Glomerular visceral epithelial cell (primary cell): ENCODE results near the gene TUFT1.
"Not testable (repeated sequence)": the region's sequence is repeated elsewhere in the genome, so short reads cannot be mapped to it uniquely, and the experiment has no call there.

ENCODE experiments used
- DNase-seq: peaks from one replicate; pipeline ENCODE4 v3.0.0-alpha.2; 2016; ENCODE audit errors: extremely low spot score

The TUFT1 gene

GRCh38 chr1:151512801-151513625 lies 27.1 kb upstream of the TUFT1 start:
- DNase-seq = no peak

- DNase-seq = peak; percentile 56
Observed at GRCh38 chr1:151513626-151514121, 26.4 kb upstream of the TUFT1 start.

- DNase-seq = no peak
Observed at GRCh38 chr1:151514366-151514765, 25.7 kb upstream of the TUFT1 start.

GRCh38 chr1:151515265-151515664 lies 24.8 kb upstream of the TUFT1 start:
- no peak for DNase-seq

GRCh38 chr1:151516031-151516511 lies 24.0 kb upstream of the TUFT1 start:
- DNase-seq = no peak

- DNase-seq = no peak
Observed at GRCh38 chr1:151518431-151518830, 21.7 kb upstream of the TUFT1 start.

GRCh38 chr1:151518936-151519335 lies 21.2 kb upstream of the TUFT1 start:
- no peak for DNase-seq

- no peak for DNase-seq
Observed at GRCh38 chr1:151519667-151520066, 20.4 kb upstream of the TUFT1 start.

- no peak for DNase-seq
Observed at GRCh38 chr1:151520359-151520758, 19.8 kb upstream of the TUFT1 start.

GRCh38 chr1:151522427-151522826 lies 17.7 kb upstream of the TUFT1 start:
- DNase-seq = not testable (repeated sequence)

GRCh38 chr1:151523326-151523725 lies 16.8 kb upstream of the TUFT1 start:
- DNase-seq = no peak

GRCh38 chr1:151524736-151525135 lies 15.4 kb upstream of the TUFT1 start:
- no peak for DNase-seq

GRCh38 chr1:151526735-151527525 lies 13.2 kb upstream of the TUFT1 start:
- DNase-seq = no peak

GRCh38 chr1:151529211-151529702 lies 10.9 kb upstream of the TUFT1 start:
- DNase-seq = no peak

- no peak for DNase-seq
Observed at GRCh38 chr1:151529781-151530180, 10.3 kb upstream of the TUFT1 start.

- DNase-seq = no peak
Observed at GRCh38 chr1:151530461-151530860, 9.6 kb upstream of the TUFT1 start.

GRCh38 chr1:151533870-151534269 lies 6.2 kb upstream of the TUFT1 start:
- no peak for DNase-seq

GRCh38 chr1:151534662-151535278 lies 5.3 kb upstream of the TUFT1 start:
- peak; percentile 71 for DNase-seq

GRCh38 chr1:151535326-151536271 lies 4.5 kb upstream of the TUFT1 start:
- no peak for DNase-seq

- no peak for DNase-seq
Observed at GRCh38 chr1:151536499-151536898, 3.6 kb upstream of the TUFT1 start.

- DNase-seq = peak; percentile 90
Observed at GRCh38 chr1:151537112-151537511, 3.0 kb upstream of the TUFT1 start.
